HFFc6 (cell line): ENCODE results near the gene UBAC2. TPM values are rescaled to one million over a fixed set of nuclear protein-coding genes. Genes with fewer than 3 reads are reported as not detected.
A peak's percentile ranks its signal among the peaks of the same experiment; 100 is the strongest.

ENCODE experiments used
- DNase-seq: peaks from one replicate; pipeline ENCODE4 v3.0.0-alpha.2; 2018
- H3K27ac Mint-ChIP-seq: 2 replicates; pipeline ENCODE4 v1.8.0; 2020; ENCODE audit warnings: mild to moderate bottlenecking, mixed read lengths
- H3K27me3 Mint-ChIP-seq: 2 replicates; pipeline ENCODE4 v1.8.0; 2021; ENCODE audit warnings: mild to moderate bottlenecking, moderate library complexity, mixed read lengths; ENCODE audit not compliant: insufficient read depth
- H3K36me3 Mint-ChIP-seq: 2 replicates; pipeline ENCODE4 v1.8.0; 2021; ENCODE audit warnings: low read depth, mixed read lengths
- H3K4me1 Mint-ChIP-seq: 2 replicates; pipeline ENCODE4 v1.8.0; 2020; ENCODE audit warnings: low read depth, mixed read lengths
- H3K4me3 Mint-ChIP-seq: 2 replicates; pipeline ENCODE4 v1.8.0; 2020; ENCODE audit warnings: mild to moderate bottlenecking, moderate library complexity, mixed read lengths
- H3K9me3 Mint-ChIP-seq: 2 replicates; pipeline ENCODE4 v1.8.0; 2020; ENCODE audit warnings: mild to moderate bottlenecking, mixed read lengths
- CTCF ChIP-seq: fragments of 200-600 bp; sonication (generic); IDR thresholded peaks from 2 replicates; pipeline ENCODE4 v1.5.0; 2021; ENCODE audit warnings: antibody characterized with exemption, mild to moderate bottlenecking
- total RNA-seq, 6 experiments: library from RNA; stranded (reverse); fragmentation: NEBNext Ultra II Directional; extraction: Animal tissue kit (Norgen Biotek cat#: 25700); gene quantifications; 2 replicates in 1 of 6; 3 replicates in 5 of 6; pipeline ENCODE4 v1.2.3, GENCODE V29; 2021

Gene UBAC2
- total RNA-seq, 6 experiments from 2014 or later, result 38.8 to 53.5 (median 46.4) TPM

DNA sequence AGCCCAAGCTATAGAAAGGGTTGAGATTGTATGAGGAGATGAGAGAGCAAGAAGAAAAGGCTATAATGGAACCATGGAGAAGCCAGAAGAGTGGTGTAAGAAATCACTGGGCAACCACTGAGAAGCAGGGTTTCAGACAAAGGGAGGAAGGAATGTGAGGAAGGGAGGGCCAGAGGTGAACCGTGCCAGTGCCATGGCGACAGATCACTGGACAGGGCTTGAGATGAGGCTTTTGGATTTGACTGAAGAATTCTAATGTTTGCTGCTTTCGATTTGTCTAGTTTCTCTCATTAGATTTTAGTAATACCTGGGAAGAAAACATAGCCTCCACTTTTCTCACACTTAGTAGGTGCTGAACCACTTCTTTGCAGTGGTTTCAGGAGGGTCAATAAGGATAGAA lies 112.8 kb downstream of the UBAC2 start:
- peaks cover 29% of the 10 kb centered on the region for H3K36me3 Mint-ChIP-seq
- TF ChIP-seq CTCF, result no peak
- H3K27ac Mint-ChIP-seq, result peak overlapping the region; percentile 38; the same call in 1 of the 2 replicates
- H3K27me3 Mint-ChIP-seq, result peaks cover 2% of the 10 kb centered on the region; the same call in 1 of the 2 replicates
- DNase-seq, result no peak
- H3K9me3 Mint-ChIP-seq, result no peaks in the 10 kb centered on the region
- H3K4me3 Mint-ChIP-seq, result no peak overlapping the region
- H3K4me1 Mint-ChIP-seq, result peaks cover 73% of the 10 kb centered on the region

DNA sequence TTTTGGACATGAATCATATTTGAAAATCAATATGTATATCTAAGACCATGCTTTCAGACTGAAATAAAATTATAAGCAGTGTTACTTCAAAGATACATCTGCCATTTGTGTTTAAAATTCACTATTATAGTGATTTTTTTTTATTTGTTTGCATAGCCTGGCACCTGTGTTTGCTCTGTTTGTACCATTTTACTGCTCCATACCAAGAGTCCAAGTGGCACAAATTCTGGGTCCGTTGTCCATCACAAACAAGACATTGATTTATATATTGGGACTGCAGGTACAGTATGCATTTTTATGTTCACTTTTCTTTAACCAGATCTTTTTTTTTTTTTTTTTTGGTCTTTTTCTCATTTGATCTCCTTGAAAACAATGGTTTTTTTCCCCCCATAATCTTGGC lies 113.3 kb downstream of the UBAC2 start:
- H3K27me3 Mint-ChIP-seq, result peaks cover 4% of the 10 kb centered on the region; the same call in 1 of the 2 replicates
- no peak for DNase-seq
- H3K4me3 Mint-ChIP-seq, result no peak overlapping the region
- H3K27ac Mint-ChIP-seq, result no peak overlapping the region; the same call in 1 of the 2 replicates
- H3K4me1 Mint-ChIP-seq, result peaks cover 69% of the 10 kb centered on the region
- H3K36me3 Mint-ChIP-seq, result peaks cover 29% of the 10 kb centered on the region
- no peak for TF ChIP-seq CTCF
- H3K9me3 Mint-ChIP-seq, result no peaks in the 10 kb centered on the region

DNA sequence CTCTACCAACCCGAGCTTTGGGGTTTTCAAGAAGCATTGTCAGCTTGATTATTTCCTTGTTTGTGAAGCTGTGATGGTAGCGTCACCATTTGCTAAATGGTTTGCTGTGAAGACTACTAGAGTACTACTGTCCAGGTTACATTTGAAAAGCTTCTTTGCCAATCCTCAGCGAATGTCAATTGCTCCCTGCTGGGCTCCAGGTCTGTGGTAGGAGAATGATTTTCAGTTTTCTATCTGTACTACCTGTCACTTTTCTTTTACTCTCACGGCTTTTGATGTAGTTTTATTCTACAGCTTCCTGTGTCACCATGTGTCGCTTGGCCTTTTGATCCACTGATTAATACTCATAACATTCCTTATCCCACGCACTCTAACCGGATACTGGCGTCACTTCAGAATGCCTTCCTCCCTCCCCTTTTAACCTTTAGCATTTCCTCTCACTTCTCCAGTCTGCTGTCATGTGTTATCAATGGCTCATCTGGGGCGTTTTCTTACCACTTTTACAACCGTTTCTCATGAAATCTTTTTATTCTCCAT lies 114.1 kb downstream of the UBAC2 start:
- H3K4me1 Mint-ChIP-seq, result peaks cover 68% of the 10 kb centered on the region

DNA sequence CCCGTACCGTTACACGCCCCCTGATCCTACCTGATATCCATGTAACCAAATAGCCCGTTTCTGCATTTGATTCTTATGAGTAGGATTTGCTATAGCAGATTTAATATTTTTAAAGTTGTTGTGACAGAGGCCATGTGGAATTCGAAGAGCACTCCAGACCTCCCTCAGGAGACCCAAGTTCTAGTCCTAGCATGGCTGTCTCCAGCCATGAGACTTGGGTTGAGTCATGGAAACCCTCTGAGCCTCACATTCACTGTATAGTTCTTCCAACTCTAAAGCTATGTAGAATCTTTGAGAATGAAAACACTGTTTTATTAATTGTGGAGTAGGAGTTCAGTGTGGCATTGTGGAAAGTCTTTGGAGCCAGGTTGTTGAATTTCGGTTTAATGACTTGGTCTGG lies 114.5 kb downstream of the UBAC2 start:
- no peak for DNase-seq
- peaks cover 37% of the 10 kb centered on the region for H3K36me3 Mint-ChIP-seq
- H3K4me3 Mint-ChIP-seq, result no peak overlapping the region; the same call in 1 of the 2 replicates
- TF ChIP-seq CTCF, result no peak
- no peaks in the 10 kb centered on the region for H3K9me3 Mint-ChIP-seq
- peak overlapping the region; percentile 73; the same call in 1 of the 2 replicates for H3K27ac Mint-ChIP-seq
- peaks cover 68% of the 10 kb centered on the region for H3K4me1 Mint-ChIP-seq
- H3K27me3 Mint-ChIP-seq, result peaks cover 4% of the 10 kb centered on the region; the same call in 1 of the 2 replicates

More for the DNA sequence above, 114.1 kb downstream of the UBAC2 start:
- Mint-ChIP-seq H3K9me3 (no peaks in the 10 kb centered on the region), H3K27me3 (peaks cover 4% of the 10 kb centered on the region; the same call in 1 of the 2 replicates), H3K27ac (peak overlapping the region; percentile 73; the same call in 1 of the 2 replicates), H3K36me3 (peaks cover 34% of the 10 kb centered on the region), H3K4me3 (no peak overlapping the region)
- TF ChIP-seq CTCF, result no peak
- peak; percentile 25 for DNase-seq

DNA sequence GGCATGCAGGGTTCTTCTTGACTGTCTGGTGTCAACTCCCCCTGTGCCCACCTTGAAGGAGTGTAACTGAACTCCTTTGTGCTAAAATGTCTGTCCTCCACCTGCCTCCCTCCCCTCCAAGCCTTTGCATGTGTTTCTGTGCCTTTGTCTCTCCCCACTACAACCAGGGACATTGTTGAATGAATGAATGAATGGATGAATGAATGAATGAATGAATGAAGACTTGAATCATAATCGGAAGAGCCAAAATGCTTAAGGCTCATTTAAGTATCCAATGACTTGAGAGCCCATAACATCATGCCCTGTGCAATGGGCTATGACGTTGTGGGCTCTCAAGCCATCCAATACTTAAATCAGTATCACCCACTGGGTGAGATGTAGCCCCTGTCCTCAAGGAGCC lies 115.6 kb downstream of the UBAC2 start:
- TF ChIP-seq CTCF, result no peak
- Mint-ChIP-seq H3K9me3 (no peaks in the 10 kb centered on the region), H3K4me3 (no peak overlapping the region), H3K4me1 (peaks cover 66% of the 10 kb centered on the region), H3K27ac (no peak overlapping the region), H3K36me3 (peaks cover 37% of the 10 kb centered on the region), H3K27me3 (peaks cover 4% of the 10 kb centered on the region; the same call in 1 of the 2 replicates)
- no peak for DNase-seq
